Upper lobe of left lung (tissue), 4 donors: ENCODE measurements around the gene TPR.

Experiments used
- CTCF ChIP-seq, 6 experiments: fragments of 450-650 bp in 4 of 6; fragments of 200-600 bp in 2 of 6; sonication (generic) in 2 of 6; IDR thresholded peaks; one replicate each; pipeline ENCODE4 v1.5.1; 2016 to 2019; ENCODE audit warnings: antibody characterized with exemption in 6 of 6
- EP300 ChIP-seq, 4 donors: sonication (generic); formaldehyde crosslinking; IDR thresholded peaks; one replicate each; pipeline ENCODE4 v1.5.1; 2017; ENCODE audit warnings: antibody characterized with exemption in 4 of 4, control low read depth in 2 of 4
- POLR2A ChIP-seq, 4 donors: fragments of 450-650 bp; IDR thresholded peaks; one replicate each; pipeline ENCODE4 v1.5.1; 2016 to 2017; ENCODE audit warnings: antibody characterized with exemption in 4 of 4, mild to moderate bottlenecking in 2 of 4
- POLR2AphosphoS5 ChIP-seq, 2 donors: sonication (generic); formaldehyde crosslinking; IDR thresholded peaks; one replicate each; pipeline ENCODE4 v1.5.1; 2017; ENCODE audit warnings: antibody characterized with exemption in 2 of 2

- TF ChIP-seq CTCF (IDR thresholded peaks at IDR 0.05) = no peak
- TF ChIP-seq POLR2A (IDR thresholded peaks at IDR 0.05) = no peak
- no peak for TF ChIP-seq POLR2AphosphoS5 (IDR thresholded peaks at IDR 0.05)
- no peak for TF ChIP-seq EP300 (IDR thresholded peaks at IDR 0.05)
Observed at GRCh38 chr1:186282466-186282865, 92.6 kb downstream of the TPR start.
